ENCODE results near the gene CPLX1. TPM values are rescaled to one million over a fixed set of nuclear protein-coding genes. Genes with fewer than 3 reads are reported as not detected.

CPLX1 gene
- total RNA-seq, 1 experiment from 2014 or later, result 3.5 TPM

GRCh38 chr4:815464-816146 lies 10.3 kb downstream of the CPLX1 start (continued):
- TF ChIP-seq FOXJ3 (CRISPR knock-in tag; IDR thresholded peaks at IDR 0.05; ENCODE audit: borderline replicate concordance), result no peak
- TF ChIP-seq E2F1 (CRISPR knock-in tag; IDR thresholded peaks at IDR 0.05), result no peak
- TF ChIP-seq ATF6 (CRISPR knock-in tag; IDR thresholded peaks at IDR 0.05), result no peak
- no peak for TF ChIP-seq NFATC4 (CRISPR knock-in tag; IDR thresholded peaks at IDR 0.05)
- no peak for TF ChIP-seq E2F4 (CRISPR knock-in tag; IDR thresholded peaks at IDR 0.05; ENCODE audit: borderline replicate concordance, low read depth)
- TF ChIP-seq ZNF138 (CRISPR knock-in tag; conservative IDR thresholded peaks at IDR 0.05), result no peak

- TF ChIP-seq FOXJ3 (CRISPR knock-in tag; IDR thresholded peaks at IDR 0.05; ENCODE audit: borderline replicate concordance), result no peak
- TF ChIP-seq TEAD4 (CRISPR knock-in tag; IDR thresholded peaks at IDR 0.05), result no peak
- POLR2A ChIA-PET, result no interaction called here
Observed at GRCh38 chr4:814312-814850, 11.5 kb downstream of the CPLX1 start.

GRCh38 chr4:813900-814299 lies 12.0 kb downstream of the CPLX1 start:
- peaks cover 98% of the 10 kb centered on the region for H3K27me3 Mint-ChIP-seq (ENCODE audit: low read depth)
- H3K27ac Mint-ChIP-seq, result no peak overlapping the region
- ATAC-seq (peak; percentile 77), DNase-seq (ENCODE audit: low spot score) (peak; percentile 47)
- no peaks in the 10 kb centered on the region for H3K36me3 Mint-ChIP-seq
- ChIA-PET CTCF (interaction anchor here (0.6 to 2.3 kb wide), 8 partner anchors 27 to 211 kb away, joined by 3 to 7 read pairs (median 3); no protein-coding TSS in a partner anchor), POLR2A (no interaction called here)
- no peak for TF ChIP-seq ATF6 (CRISPR knock-in tag; IDR thresholded peaks at IDR 0.05)
- TF ChIP-seq ARID4B (CRISPR knock-in tag; IDR thresholded peaks at IDR 0.05; ENCODE audit: borderline replicate concordance), result no peak
- TF ChIP-seq FOXK1 (CRISPR knock-in tag; IDR thresholded peaks at IDR 0.05), result no peak
- TF ChIP-seq USF1 (CRISPR knock-in tag; IDR thresholded peaks at IDR 0.05), result no peak
- H3K4me3 Mint-ChIP-seq, result no peak overlapping the region
- no peaks in the 10 kb centered on the region for H3K4me1 Mint-ChIP-seq
- 0 out of 2 replicates have a peak, but pooled peaks cover 2% of the 10 kb centered on the region for H3K9me3 Mint-ChIP-seq

More at GRCh38 chr4:814312-814850, 11.5 kb downstream of the CPLX1 start:
- no peak overlapping the region for H3K27ac Mint-ChIP-seq
- no peaks in the 10 kb centered on the region for H3K36me3 Mint-ChIP-seq
- DNase-seq (ENCODE audit: low spot score) (no peak), ATAC-seq (no peak)
- H3K9me3 Mint-ChIP-seq, result 0 out of 2 replicates have a peak, but pooled peaks cover 2% of the 10 kb centered on the region
- CTCF ChIA-PET, result interaction anchor here (0.9 to 2.3 kb wide), 7 partner anchors 10 to 211 kb away, joined by 3 to 7 read pairs (median 4); no protein-coding TSS in a partner anchor
- H3K27me3 Mint-ChIP-seq (ENCODE audit: low read depth), result peaks cover 98% of the 10 kb centered on the region
- no peak overlapping the region for H3K4me3 Mint-ChIP-seq
- H3K4me1 Mint-ChIP-seq, result no peaks in the 10 kb centered on the region
